DOHH2 (cell line): ENCODE results near the gene BUD13.
"Not testable (repeated sequence)": the region's sequence is repeated elsewhere in the genome, so short reads cannot be mapped to it uniquely, and the experiment has no call there.

ENCODE experiments used
- H3F3A ChIP-seq: fragments of 200-600 bp; sonication (generic), shearing (Covaris generic); 2 replicates; pipeline ENCODE4 v1.6.0; 2016; ENCODE audit warnings: antibody characterized with exemption, mild to moderate bottlenecking; ENCODE audit not compliant: control insufficient read depth, insufficient read depth
- H3K27ac ChIP-seq: fragments of 200-600 bp; sonication (generic); 2 replicates; pipeline ENCODE4 v1.5.1; 2014; ENCODE audit warnings: low read depth, mild to moderate bottlenecking, low read length, moderate library complexity
- H3K27me3 ChIP-seq: fragments of 200-600 bp; sonication (generic); 2 replicates; pipeline ENCODE4 v1.6.1; 2014; ENCODE audit warnings: mild to moderate bottlenecking, low read length, mixed read lengths; ENCODE audit not compliant: control insufficient read depth
- H3K36me3 ChIP-seq: fragments of 200-600 bp; sonication (generic); 2 replicates; pipeline ENCODE4 v1.6.1; 2014; ENCODE audit warnings: mild to moderate bottlenecking, low read length, moderate library complexity, mixed read lengths; ENCODE audit not compliant: control insufficient read depth
- H3K4me1 ChIP-seq: fragments of 200-600 bp; sonication (generic); 2 replicates; pipeline ENCODE4 v1.6.1; 2014; ENCODE audit warnings: mild to moderate bottlenecking, low read length, mixed read lengths; ENCODE audit not compliant: control insufficient read depth
- H3K4me2 ChIP-seq: fragments of 200-600 bp; sonication (generic); 2 replicates; pipeline ENCODE4 v1.6.0; 2014; ENCODE audit warnings: mild to moderate bottlenecking, low read length, moderate library complexity
- H3K4me3 ChIP-seq: fragments of 200-600 bp; sonication (generic); 2 replicates; pipeline ENCODE4 v1.5.1; 2014; ENCODE audit warnings: mild to moderate bottlenecking, low read length, mixed read lengths
- H3K79me2 ChIP-seq: fragments of 200-600 bp; sonication (generic); 2 replicates; pipeline ENCODE4 v1.6.1; 2014; ENCODE audit warnings: mild to moderate bottlenecking, low read length, mixed read lengths; ENCODE audit not compliant: control insufficient read depth
- H3K9me2 ChIP-seq: fragments of 200-600 bp; sonication (generic); replicated peaks from 2 replicates; pipeline ENCODE4 v1.6.1; 2014; ENCODE audit warnings: mild to moderate bottlenecking, low read length, mixed read lengths; ENCODE audit not compliant: control insufficient read depth
- H3K9me3 ChIP-seq: fragments of 200-600 bp; sonication (generic); 2 replicates; pipeline ENCODE4 v1.6.1; 2014; ENCODE audit warnings: antibody characterized with exemption, low read length, mixed read lengths; ENCODE audit not compliant: control insufficient read depth, insufficient read depth
- H4K20me1 ChIP-seq: fragments of 200-600 bp; sonication (generic); 2 replicates; pipeline ENCODE4 v1.6.0; 2014; ENCODE audit warnings: low read depth, mild to moderate bottlenecking, antibody characterized with exemption, low read length, moderate library complexity; ENCODE audit not compliant: control insufficient read depth, insufficient read depth
- EZH2phosphoT487 ChIP-seq: fragments of 200-600 bp; sonication (generic); IDR thresholded peaks from 2 replicates; pipeline ENCODE4 v1.6.1; 2017; ENCODE audit warnings: borderline replicate concordance, mild to moderate bottlenecking, antibody characterized with exemption, low read length, moderate library complexity, mixed read lengths
- TF ChIP-seq, protein P1 (sequence below): fragments of 200-600 bp; sonication (generic); IDR thresholded peaks from one replicate; pipeline ENCODE4 v1.5.1; 2014; ENCODE audit warnings: antibody characterized with exemption, mild to moderate bottlenecking, low read depth, low read length; ENCODE audit not compliant: poor library complexity, severe bottlenecking

Gene BUD13

DNA sequence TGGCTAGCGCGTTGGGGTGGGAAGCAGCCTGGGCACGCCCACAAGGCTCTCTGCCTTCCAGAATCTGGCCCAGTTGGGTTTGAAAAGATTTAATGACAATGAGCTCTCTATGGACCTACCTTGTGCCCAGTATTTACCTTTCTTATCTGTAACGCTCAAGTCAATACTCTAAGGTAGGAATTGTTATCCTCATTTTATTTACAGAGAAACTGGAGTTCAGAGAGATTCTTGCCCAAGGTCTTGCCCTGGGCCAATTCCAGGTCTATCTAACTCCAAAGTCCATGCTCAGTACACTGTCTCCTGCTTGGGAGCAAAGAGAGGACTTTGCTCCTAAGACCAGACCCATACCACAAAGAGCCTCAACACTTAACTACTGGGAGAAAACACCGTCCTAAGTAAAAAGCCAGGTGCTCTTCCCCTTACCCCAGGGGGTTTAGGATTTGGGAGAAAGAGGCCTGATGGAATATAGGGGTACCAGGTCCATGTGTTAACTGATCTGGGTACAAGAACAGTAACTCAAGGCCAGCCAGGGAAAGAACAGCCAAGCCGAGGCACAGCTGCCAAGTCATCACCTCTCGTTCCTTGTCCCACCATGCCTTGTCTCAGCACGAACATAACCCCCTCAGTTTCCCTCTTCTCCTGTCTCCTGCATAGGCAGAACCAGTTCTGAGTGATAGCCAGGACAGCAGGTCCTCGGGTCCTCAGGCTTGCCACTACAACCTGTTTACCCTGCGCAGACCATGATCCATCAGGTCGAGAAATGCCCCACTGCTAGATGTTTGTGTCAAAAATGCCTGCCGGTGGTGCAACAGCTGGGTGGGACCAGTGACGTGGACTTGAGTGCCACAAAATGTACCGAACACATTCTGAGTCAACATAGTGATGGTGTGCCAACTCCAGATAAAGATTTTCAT, 35.7 kb upstream of the BUD13 start:
- no peak overlapping the region for H3K27ac ChIP-seq
- H3K4me1 ChIP-seq: no peaks in the 10 kb centered on the region
- no peak overlapping the region for H3K4me2 ChIP-seq

DNA sequence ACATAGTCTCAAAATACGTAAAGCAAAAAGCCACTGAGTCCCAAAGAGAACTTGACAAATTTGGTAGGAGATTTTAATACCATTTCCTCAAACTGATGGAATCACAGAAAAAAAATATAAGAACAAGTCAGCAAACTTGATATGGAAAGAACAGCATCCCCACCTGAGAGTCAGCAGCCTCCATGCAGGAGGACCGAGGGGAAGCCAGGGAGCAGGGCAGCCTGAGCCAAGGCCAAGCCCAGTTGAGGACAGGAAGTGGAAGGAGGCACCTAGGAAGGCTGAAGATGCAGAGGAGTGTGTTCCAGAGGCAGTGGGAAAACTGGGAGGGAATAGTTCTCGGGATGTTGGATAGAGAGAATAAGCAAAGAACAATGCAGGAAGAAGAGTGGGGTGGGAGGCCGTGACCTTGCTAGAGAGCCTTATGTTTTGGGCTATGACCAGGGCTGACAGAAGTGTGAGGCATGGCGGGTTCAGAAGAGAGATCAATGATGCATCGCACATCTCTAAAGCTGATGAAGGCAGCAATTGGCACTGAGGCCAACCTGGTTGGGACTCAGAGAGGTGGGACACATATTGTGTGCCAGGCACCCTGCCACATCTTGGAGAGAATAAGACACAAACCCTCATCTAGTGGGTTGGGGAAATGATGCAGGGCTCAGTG, 34.9 kb upstream of the BUD13 start:
- H3K4me3 ChIP-seq: no peak overlapping the region
- TF ChIP-seq EZH2phosphoT487: no peak
- no peaks in the 10 kb centered on the region for H3K79me2 ChIP-seq
- H3K27me3 ChIP-seq: peaks cover 21% of the 10 kb centered on the region
- H3K4me2 ChIP-seq: no peak overlapping the region
- H3F3A ChIP-seq: no peaks in the 10 kb centered on the region
- H3K4me1 ChIP-seq: no peaks in the 10 kb centered on the region
- H3K9me3 ChIP-seq: no peaks in the 10 kb centered on the region
- no peaks in the 10 kb centered on the region for H3K36me3 ChIP-seq
- no peaks in the 10 kb centered on the region for H3K9me2 ChIP-seq
- no peak overlapping the region for H3K27ac ChIP-seq
- H4K20me1 ChIP-seq: no peaks in the 10 kb centered on the region

More for the DNA sequence above, 35.7 kb upstream of the BUD13 start:
- Histone ChIP-seq H3K27me3 (peaks cover 27% of the 10 kb centered on the region), H3K9me2 (no peaks in the 10 kb centered on the region), H3K36me3 (no peaks in the 10 kb centered on the region), H3K9me3 (no peaks in the 10 kb centered on the region), H4K20me1 (no peaks in the 10 kb centered on the region), H3K79me2 (no peaks in the 10 kb centered on the region), H3K4me3 (no peak overlapping the region), H3F3A (no peaks in the 10 kb centered on the region)
- TF ChIP-seq, protein P1, sequence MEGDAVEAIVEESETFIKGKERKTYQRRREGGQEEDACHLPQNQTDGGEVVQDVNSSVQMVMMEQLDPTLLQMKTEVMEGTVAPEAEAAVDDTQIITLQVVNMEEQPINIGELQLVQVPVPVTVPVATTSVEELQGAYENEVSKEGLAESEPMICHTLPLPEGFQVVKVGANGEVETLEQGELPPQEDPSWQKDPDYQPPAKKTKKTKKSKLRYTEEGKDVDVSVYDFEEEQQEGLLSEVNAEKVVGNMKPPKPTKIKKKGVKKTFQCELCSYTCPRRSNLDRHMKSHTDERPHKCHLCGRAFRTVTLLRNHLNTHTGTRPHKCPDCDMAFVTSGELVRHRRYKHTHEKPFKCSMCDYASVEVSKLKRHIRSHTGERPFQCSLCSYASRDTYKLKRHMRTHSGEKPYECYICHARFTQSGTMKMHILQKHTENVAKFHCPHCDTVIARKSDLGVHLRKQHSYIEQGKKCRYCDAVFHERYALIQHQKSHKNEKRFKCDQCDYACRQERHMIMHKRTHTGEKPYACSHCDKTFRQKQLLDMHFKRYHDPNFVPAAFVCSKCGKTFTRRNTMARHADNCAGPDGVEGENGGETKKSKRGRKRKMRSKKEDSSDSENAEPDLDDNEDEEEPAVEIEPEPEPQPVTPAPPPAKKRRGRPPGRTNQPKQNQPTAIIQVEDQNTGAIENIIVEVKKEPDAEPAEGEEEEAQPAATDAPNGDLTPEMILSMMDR: no peak
- TF ChIP-seq EZH2phosphoT487: no peak

DNA sequence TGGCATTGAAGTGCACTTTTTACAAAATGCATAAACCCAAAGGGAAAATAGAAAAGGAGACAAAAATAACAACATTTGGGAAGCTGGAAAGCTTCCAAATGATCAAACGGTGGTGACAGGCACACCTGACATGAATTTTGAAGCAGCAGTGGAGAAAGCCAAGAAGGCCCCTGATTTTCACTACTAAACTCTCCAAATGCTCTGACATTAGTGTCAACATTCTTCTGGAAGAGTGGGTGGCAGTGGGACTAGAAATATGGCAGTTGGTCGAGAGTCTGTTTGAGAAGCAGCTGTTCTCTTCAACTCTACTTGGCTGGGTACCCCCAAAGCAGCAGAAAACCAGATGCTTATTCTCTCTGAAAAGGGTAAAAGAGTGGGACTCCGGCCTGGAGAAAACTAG, 31.2 kb upstream of the BUD13 start:
- no peak for TF ChIP-seq EZH2phosphoT487
- TF ChIP-seq, protein P1: no peak
- Histone ChIP-seq H3F3A (no peaks in the 10 kb centered on the region), H3K4me2 (no peak overlapping the region), H3K9me3 (no peaks in the 10 kb centered on the region), H3K4me3 (no peak overlapping the region), H4K20me1 (no peaks in the 10 kb centered on the region), H3K36me3 (no peaks in the 10 kb centered on the region), H3K27me3 (peaks cover 31% of the 10 kb centered on the region), H3K79me2 (no peaks in the 10 kb centered on the region), H3K27ac (no peak overlapping the region), H3K9me2 (no peaks in the 10 kb centered on the region), H3K4me1 (no peaks in the 10 kb centered on the region)

DNA sequence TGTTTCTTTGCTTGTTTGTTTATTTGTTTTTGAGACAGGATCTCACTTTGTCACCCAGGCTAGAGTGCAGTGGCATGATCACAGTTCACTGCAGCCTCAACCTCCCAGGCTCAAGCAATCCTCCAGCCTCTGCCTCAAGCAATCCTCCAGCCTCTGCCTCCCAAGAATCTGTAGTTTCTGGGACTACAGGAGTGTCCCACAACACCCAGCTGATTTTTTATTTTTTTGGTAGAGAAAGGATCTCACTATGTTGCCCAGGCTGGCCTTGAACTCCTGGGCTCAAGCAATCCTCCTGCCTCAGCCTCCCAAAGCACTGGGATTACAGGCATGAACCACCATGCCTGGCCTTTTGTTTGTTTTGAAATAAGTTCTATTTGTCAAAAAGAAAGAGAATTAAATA, 28.9 kb upstream of the BUD13 start:
- H3K27me3 ChIP-seq: peaks cover 32% of the 10 kb centered on the region
- H3K4me3 ChIP-seq, H4K20me1 ChIP-seq, H3K4me1 ChIP-seq, H3K27ac ChIP-seq, H3K36me3 ChIP-seq, H3K79me2 ChIP-seq, H3K4me2 ChIP-seq, H3K9me3 ChIP-seq, H3K9me2 ChIP-seq, H3F3A ChIP-seq: not testable (repeated sequence)
